Activated CD8-positive, alpha-beta memory T cell treated with anti-CD3 and anti-CD28 coated beads for 48 hours (primary cell): ENCODE results near the gene UPK3BL1.
"Not testable (repeated sequence)": the region's sequence is repeated elsewhere in the genome, so short reads cannot be mapped to it uniquely, and the experiment has no call there.

Experiments
- DNase-seq, 3 experiments: peaks; one replicate each; pipeline ENCODE4 v3.0.0-alpha.2; 2020; ENCODE audit warnings: low read depth in 2 of 3, low spot score in 2 of 3

UPK3BL1 gene

GRCh38 chr7:102589857-102590256 is 52.7 kb downstream of the UPK3BL1 start:
- not testable (repeated sequence) for DNase-seq
